Type B pancreatic cell (in vitro differentiated cells): ENCODE data around the gene CERT1. TPM values are rescaled to one million over a fixed set of nuclear protein-coding genes. Genes with fewer than 3 reads are reported as not detected.

Experiments
- DNase-seq: peaks from one replicate; pipeline ENCODE4 v3.0.0; 2021; ENCODE audit warnings: mixed read lengths; ENCODE audit not compliant: unreplicated experiment; ENCODE audit errors: extremely low spot score
- H3K27ac Mint-ChIP-seq: 2 replicates; pipeline ENCODE4 v1.8.0; 2021; ENCODE audit warnings: mild to moderate bottlenecking, mixed read lengths
- H3K27me3 Mint-ChIP-seq: 2 replicates; pipeline ENCODE4 v1.8.0; 2021; ENCODE audit warnings: mixed read lengths
- H3K36me3 Mint-ChIP-seq: 2 replicates; pipeline ENCODE4 v1.8.0; 2021; ENCODE audit warnings: mixed read lengths
- H3K4me1 Mint-ChIP-seq: one replicate; pipeline ENCODE4 v1.8.0; 2021; ENCODE audit warnings: mixed read lengths; ENCODE audit not compliant: unreplicated experiment
- H3K4me3 Mint-ChIP-seq: 2 replicates; pipeline ENCODE4 v1.8.0; 2021; ENCODE audit warnings: mild to moderate bottlenecking, mixed read lengths
- H3K9me3 Mint-ChIP-seq: 2 replicates; pipeline ENCODE4 v1.8.0; 2021; ENCODE audit warnings: mixed read lengths
- CTCF ChIP-seq: fragments of 200-600 bp; sonication (generic); conservative IDR thresholded peaks from 2 replicates; pipeline ENCODE4 v1.5.0; 2021; ENCODE audit warnings: antibody characterized with exemption, mild to moderate bottlenecking
- total RNA-seq: library from RNA; stranded (reverse); gene quantifications from 2 replicates; pipeline ENCODE4 v1.2.1, GENCODE V29; 2021; ENCODE audit warnings: low replicate concordance

Gene CERT1
- total RNA-seq, 1 donor from 2014 or later, result 55.6 TPM

GRCh38 chr5:75552764-75553163 is 41.3 kb upstream of the CERT1 start:
- H3K27me3 Mint-ChIP-seq, result no peaks in the 10 kb centered on the region
- no peaks in the 10 kb centered on the region for H3K9me3 Mint-ChIP-seq
- H3K4me3 Mint-ChIP-seq, result no peak overlapping the region
- peaks cover 36% of the 10 kb centered on the region for H3K36me3 Mint-ChIP-seq
- no peaks in the 10 kb centered on the region for H3K4me1 Mint-ChIP-seq
- H3K27ac Mint-ChIP-seq, result no peak overlapping the region
- no peak for DNase-seq
- TF ChIP-seq CTCF, result no peak

GRCh38 chr5:75551471-75551870 is 40.0 kb upstream of the CERT1 start:
- no peaks in the 10 kb centered on the region for H3K9me3 Mint-ChIP-seq

GRCh38 chr5:75550597-75550996 is 39.2 kb upstream of the CERT1 start:
- Mint-ChIP-seq H3K4me3 (no peak overlapping the region), H3K9me3 (no peaks in the 10 kb centered on the region), H3K4me1 (no peaks in the 10 kb centered on the region), H3K36me3 (peaks cover 21% of the 10 kb centered on the region), H3K27me3 (no peaks in the 10 kb centered on the region), H3K27ac (no peak overlapping the region)
- no peak for TF ChIP-seq CTCF
- no peak for DNase-seq

More at GRCh38 chr5:75551471-75551870, 40.0 kb upstream of the CERT1 start:
- Mint-ChIP-seq H3K27ac (no peak overlapping the region), H3K36me3 (peaks cover 26% of the 10 kb centered on the region), H3K4me3 (no peak overlapping the region), H3K4me1 (no peaks in the 10 kb centered on the region), H3K27me3 (no peaks in the 10 kb centered on the region)
- DNase-seq, result no peak
- TF ChIP-seq CTCF, result no peak

- H3K27ac Mint-ChIP-seq, result no peak overlapping the region
- TF ChIP-seq CTCF, result no peak
- H3K4me3 Mint-ChIP-seq, result no peak overlapping the region
- no peak for DNase-seq
- H3K4me1 Mint-ChIP-seq, result no peaks in the 10 kb centered on the region
- no peaks in the 10 kb centered on the region for H3K27me3 Mint-ChIP-seq
- peaks cover 12% of the 10 kb centered on the region for H3K36me3 Mint-ChIP-seq
- no peaks in the 10 kb centered on the region for H3K9me3 Mint-ChIP-seq
These were observed 36.4 kb upstream of the CERT1 start for GRCh38 chr5:75547812-75548211.

GRCh38 chr5:75546830-75547229 is 35.4 kb upstream of the CERT1 start:
- Mint-ChIP-seq H3K27me3 (no peaks in the 10 kb centered on the region), H3K4me3 (no peak overlapping the region), H3K27ac (no peak overlapping the region), H3K4me1 (no peaks in the 10 kb centered on the region), H3K36me3 (peaks cover 12% of the 10 kb centered on the region), H3K9me3 (no peaks in the 10 kb centered on the region)
- DNase-seq, result no peak
- TF ChIP-seq CTCF, result no peak

GRCh38 chr5:75545131-75545530 is 33.7 kb upstream of the CERT1 start:
- Mint-ChIP-seq H3K4me3 (no peak overlapping the region), H3K36me3 (peaks cover 4% of the 10 kb centered on the region)

More at GRCh38 chr5:75545131-75545530, 33.7 kb upstream of the CERT1 start:
- Mint-ChIP-seq H3K27ac (no peak overlapping the region), H3K9me3 (no peaks in the 10 kb centered on the region), H3K4me1 (no peaks in the 10 kb centered on the region), H3K27me3 (no peaks in the 10 kb centered on the region)
- no peak for TF ChIP-seq CTCF
- DNase-seq, result no peak
